HG03045 (cell line): Measurements from ENCODE around the gene ADI1.
A peak's percentile ranks its signal among the peaks of the same experiment; 100 is the strongest.

Experiments used
- ATAC-seq: cut with Tn5 transposase; IDR thresholded peaks from one replicate; pipeline ENCODE4 v1.9.1; 2021; ENCODE audit warnings: mild to moderate bottlenecking, moderate library complexity; ENCODE audit not compliant: unreplicated experiment

Gene ADI1

GRCh38 chr2:3519255-3520205 is at the start of gene ADI1:
ADI1 (minus strand) TSS chr2:3519531; CDS start chr2:3519487, 44 bp downstream.
- ATAC-seq = peak; percentile 73

GRCh38 chr2:3566806-3567205 is 47.5 kb upstream of the ADI1 start:
- ATAC-seq = no peak

GRCh38 chr2:3565117-3565516 is 45.8 kb upstream of the ADI1 start:
- no peak for ATAC-seq

- ATAC-seq = peak; percentile 47
These were observed 44.2 kb upstream of the ADI1 start for GRCh38 chr2:3563521-3563976.

GRCh38 chr2:3558205-3559014 is 39.1 kb upstream of the ADI1 start, which contains the start of gene RNASEH1:
RNASEH1 (minus strand) TSS chr2:3558333; CDS start chr2:3558260, 73 bp downstream.
- ATAC-seq = peak; percentile 96

GRCh38 chr2:3557639-3558204 is 38.4 kb upstream of the ADI1 start:
- ATAC-seq = peak; percentile 36

GRCh38 chr2:3553946-3554345 is 34.6 kb upstream of the ADI1 start:
- no peak for ATAC-seq

GRCh38 chr2:3547915-3548314 is 28.6 kb upstream of the ADI1 start:
- ATAC-seq = no peak

GRCh38 chr2:3545788-3546478 is 26.6 kb upstream of the ADI1 start:
- no peak for ATAC-seq

GRCh38 chr2:3543023-3543683 is 23.8 kb upstream of the ADI1 start:
- no peak for ATAC-seq

- no peak for ATAC-seq
These were observed 22.8 kb upstream of the ADI1 start for GRCh38 chr2:3542107-3542506.

- ATAC-seq = no peak
These were observed 20.5 kb upstream of the ADI1 start for GRCh38 chr2:3539836-3540235.

GRCh38 chr2:3536682-3537632 is 17.6 kb upstream of the ADI1 start:
- ATAC-seq = no peak

- ATAC-seq = no peak
These were observed 16.7 kb upstream of the ADI1 start for GRCh38 chr2:3535794-3536681.

- no peak for ATAC-seq
These were observed 16.1 kb upstream of the ADI1 start for GRCh38 chr2:3535467-3535793.

GRCh38 chr2:3534251-3534814 is 15.0 kb upstream of the ADI1 start:
- ATAC-seq = no peak

GRCh38 chr2:3533836-3534235 is 14.5 kb upstream of the ADI1 start:
- ATAC-seq = no peak

- ATAC-seq = no peak
These were observed 13.6 kb upstream of the ADI1 start for GRCh38 chr2:3532941-3533340.
